GM23338 (cell line): ENCODE results near the gene GK2. TPM values are rescaled to one million over a fixed set of nuclear protein-coding genes. Genes with fewer than 3 reads are reported as not detected.

Source experiments
- ATAC-seq: fragments of 200-7000 bp; cut with Tn5 transposase; 3 replicates; pipeline ENCODE4 v1.9.1; 2020
- DNase-seq: peaks from one replicate; pipeline ENCODE4 v3.0.0-alpha.2; 2015; ENCODE audit warnings: low spot score
- H2AFZ ChIP-seq: fragments of 200-600 bp; sonication (generic); 2 replicates; pipeline ENCODE4 v1.8.0; 2016; ENCODE audit warnings: antibody characterized with exemption, mild to moderate bottlenecking, moderate library complexity
- H3F3A ChIP-seq: fragments of 200-600 bp; sonication (generic); replicated peaks from 2 replicates; pipeline ENCODE4 v1.8.0; 2017; ENCODE audit warnings: antibody characterized with exemption, mixed run types, low read depth
- H3K27ac ChIP-seq: fragments of 200-600 bp; sonication (generic); 2 replicates; pipeline ENCODE4 v1.6.1; 2016; ENCODE audit warnings: low read depth
- H3K27me3 ChIP-seq: fragments of 200-600 bp; sonication (generic); 2 replicates; pipeline ENCODE4 v1.8.0; 2016; ENCODE audit warnings: mild to moderate bottlenecking, mixed run types, moderate library complexity; ENCODE audit not compliant: insufficient read depth
- H3K36me3 ChIP-seq: fragments of 200-600 bp; sonication (generic); 2 replicates; pipeline ENCODE4 v1.8.0; 2016; ENCODE audit warnings: mild to moderate bottlenecking; ENCODE audit not compliant: insufficient read depth
- H3K4me1 ChIP-seq: fragments of 200-600 bp; sonication (generic); 2 replicates; pipeline ENCODE4 v1.8.0; 2016; ENCODE audit warnings: mild to moderate bottlenecking, moderate library complexity; ENCODE audit not compliant: insufficient read depth
- H3K4me2 ChIP-seq: fragments of 200-600 bp; sonication (generic); 2 replicates; pipeline ENCODE4 v1.7.1; 2017; ENCODE audit warnings: mixed run types
- H3K4me3 ChIP-seq: fragments of 200-600 bp; sonication (generic); 2 replicates; pipeline ENCODE4 v1.6.1; 2016; ENCODE audit warnings: mixed run types
- H3K79me2 ChIP-seq: fragments of 200-600 bp; sonication (generic); replicated peaks from 2 replicates; pipeline ENCODE4 v1.8.0; 2017; ENCODE audit warnings: mild to moderate bottlenecking; ENCODE audit not compliant: insufficient read depth
- H3K9me2 ChIP-seq: fragments of 200-600 bp; sonication (generic); 2 replicates; pipeline ENCODE4 v1.8.0; 2017; ENCODE audit not compliant: insufficient read depth
- H4K20me1 ChIP-seq: fragments of 200-600 bp; sonication (generic); replicated peaks from 2 replicates; pipeline ENCODE4 v1.8.0; 2017; ENCODE audit warnings: mild to moderate bottlenecking; ENCODE audit not compliant: insufficient read depth
- H3K27ac Mint-ChIP-seq: 2 replicates; pipeline ENCODE4 v1.8.0; 2020; ENCODE audit warnings: inconsistent platforms, mild to moderate bottlenecking, moderate library complexity, mixed read lengths
- H3K27me3 Mint-ChIP-seq: 3 replicates; pipeline ENCODE4 v1.8.0; 2022; ENCODE audit warnings: low read depth, mild to moderate bottlenecking, moderate library complexity, mixed read lengths, inconsistent platforms; ENCODE audit not compliant: insufficient read depth, poor library complexity
- H3K36me3 Mint-ChIP-seq: 3 replicates; pipeline ENCODE4 v1.8.0; 2021; ENCODE audit warnings: low read depth, mild to moderate bottlenecking, inconsistent platforms, moderate library complexity, mixed read lengths
- H3K4me1 Mint-ChIP-seq: 3 replicates; pipeline ENCODE4 v1.8.0; 2020; ENCODE audit warnings: mild to moderate bottlenecking, inconsistent platforms, mixed read lengths
- H3K4me3 Mint-ChIP-seq: 3 replicates; pipeline ENCODE4 v1.8.0; 2021; ENCODE audit warnings: moderate library complexity, mild to moderate bottlenecking, inconsistent platforms, mixed read lengths
- H3K9me3 Mint-ChIP-seq: 3 replicates; pipeline ENCODE4 v1.8.0; 2020; ENCODE audit warnings: moderate library complexity, mild to moderate bottlenecking, inconsistent platforms, mixed read lengths
- CREB1 ChIP-seq: fragments of 250-450 bp; sonication (Bioruptor Pico); IDR thresholded peaks from 2 replicates; pipeline ENCODE4 v1.5.0; 2020; ENCODE audit warnings: low read depth, mild to moderate bottlenecking, moderate library complexity
- CTCF ChIP-seq, 2 experiments: fragments of 200-600 bp in 1 of 2; sonication (generic) in 1 of 2; conservative IDR thresholded peaks; 2 replicates each; pipeline versions ENCODE4 v1.5.1 to v1.6.1; 2016 to 2017; ENCODE audit warnings: antibody characterized with exemption in 2 of 2, low read depth in 2 of 2, mild to moderate bottlenecking in 2 of 2, moderate library complexity in 1 of 2
- ETS1 ChIP-seq: IDR thresholded peaks from 2 replicates; pipeline ENCODE4 v1.6.1; 2016; ENCODE audit warnings: antibody characterized with exemption
- EZH2 ChIP-seq: fragments of 200-600 bp; sonication (generic); IDR thresholded peaks from one replicate; pipeline ENCODE4 v1.8.0; 2017; ENCODE audit warnings: antibody characterized with exemption, mild to moderate bottlenecking, low read depth; ENCODE audit not compliant: unreplicated experiment
- JUNB ChIP-seq: IDR thresholded peaks from one replicate; pipeline ENCODE4 v1.6.1; 2016; ENCODE audit warnings: antibody characterized with exemption; ENCODE audit not compliant: unreplicated experiment
- NANOG ChIP-seq: IDR thresholded peaks from 2 replicates; pipeline ENCODE4 v1.6.1; 2016; ENCODE audit warnings: antibody characterized with exemption, borderline replicate concordance
- POLR2AphosphoS5 ChIP-seq: IDR thresholded peaks from 2 replicates; pipeline ENCODE4 v1.6.1; 2016; ENCODE audit warnings: antibody characterized with exemption, low read depth
- STAT1 ChIP-seq: IDR thresholded peaks from one replicate; pipeline ENCODE4 v1.6.1; 2016; ENCODE audit warnings: antibody characterized with exemption; ENCODE audit not compliant: unreplicated experiment
- ZNF114 ChIP-seq: fragments of 250-450 bp; sonication (Bioruptor Pico); IDR thresholded peaks from 2 replicates; pipeline ENCODE4 v1.5.0; 2020; ENCODE audit warnings: mild to moderate bottlenecking, moderate library complexity
- ZNF462 ChIP-seq: fragments of 250-450 bp; sonication (Bioruptor Pico); IDR thresholded peaks from 2 replicates; pipeline ENCODE4 v1.5.0; 2020; ENCODE audit warnings: mild to moderate bottlenecking, moderate library complexity
- polyA plus RNA-seq: library from polyadenylated mRNA; unstranded; fragments of >200 nt; fragmentation: Nextera tagmentation; extraction: Ambion mirVana; gene quantifications from 2 replicates; pipeline ENCODE4 v1.2.1, GENCODE V29; 2016
- total RNA-seq: library from RNA; depleted of rRNA; stranded (reverse); fragments of >200 nt; shearing (Covaris generic); gene quantifications from 2 replicates; pipeline ENCODE4 v1.2.3, GENCODE V29; 2014
- TF ChIP-seq, protein P1 (sequence below): IDR thresholded peaks from one replicate; pipeline ENCODE4 v1.6.1; 2018; ENCODE audit warnings: antibody characterized with exemption; ENCODE audit not compliant: unreplicated experiment

The GK2 gene
- total and polyA plus RNA-seq, 2 experiments from 2014 or later: not detected

DNA sequence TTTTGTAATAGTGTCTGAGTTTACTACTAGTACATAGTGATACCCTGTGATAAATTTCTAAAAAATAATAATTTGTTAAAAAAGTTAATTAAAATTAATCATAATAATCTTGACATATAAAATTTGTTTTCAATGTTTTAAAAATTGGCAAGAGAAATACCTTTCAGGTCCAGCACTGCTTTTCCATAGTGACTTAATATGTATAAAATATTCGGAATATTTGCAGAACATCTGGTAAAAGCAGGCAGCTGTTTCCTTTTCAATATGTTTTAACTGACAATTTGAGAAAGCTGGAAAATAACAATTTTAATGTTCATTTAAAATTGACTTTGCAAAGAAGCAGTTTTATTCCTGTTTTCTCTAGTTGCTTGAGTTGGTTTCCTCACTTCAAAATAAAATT is 17.6 kb upstream of the GK2 start:
- Histone ChIP-seq H3K4me1 (no peaks in the 10 kb centered on the region), H4K20me1 (no peaks in the 10 kb centered on the region), H3K36me3 (no peaks in the 10 kb centered on the region), H3K9me2 (peaks cover 7% of the 10 kb centered on the region; the same call in 1 of the 2 replicates), H3K27me3 (no peaks in the 10 kb centered on the region), H3K79me2 (no peaks in the 10 kb centered on the region), H2AFZ (no peak overlapping the region), H3K4me2 (no peak overlapping the region), H3K27ac (no peak overlapping the region), H3F3A (no peaks in the 10 kb centered on the region), H3K4me3 (no peak overlapping the region)
- no peaks in the 10 kb centered on the region for H3K27me3 Mint-ChIP-seq
- no peaks in the 10 kb centered on the region for H3K9me3 Mint-ChIP-seq
- ATAC-seq (no peak), DNase-seq (no peak)
- H3K4me1 Mint-ChIP-seq: peaks cover 4% of the 10 kb centered on the region; the same call in 2 of the 3 replicates
- TF ChIP-seq, protein P1, sequence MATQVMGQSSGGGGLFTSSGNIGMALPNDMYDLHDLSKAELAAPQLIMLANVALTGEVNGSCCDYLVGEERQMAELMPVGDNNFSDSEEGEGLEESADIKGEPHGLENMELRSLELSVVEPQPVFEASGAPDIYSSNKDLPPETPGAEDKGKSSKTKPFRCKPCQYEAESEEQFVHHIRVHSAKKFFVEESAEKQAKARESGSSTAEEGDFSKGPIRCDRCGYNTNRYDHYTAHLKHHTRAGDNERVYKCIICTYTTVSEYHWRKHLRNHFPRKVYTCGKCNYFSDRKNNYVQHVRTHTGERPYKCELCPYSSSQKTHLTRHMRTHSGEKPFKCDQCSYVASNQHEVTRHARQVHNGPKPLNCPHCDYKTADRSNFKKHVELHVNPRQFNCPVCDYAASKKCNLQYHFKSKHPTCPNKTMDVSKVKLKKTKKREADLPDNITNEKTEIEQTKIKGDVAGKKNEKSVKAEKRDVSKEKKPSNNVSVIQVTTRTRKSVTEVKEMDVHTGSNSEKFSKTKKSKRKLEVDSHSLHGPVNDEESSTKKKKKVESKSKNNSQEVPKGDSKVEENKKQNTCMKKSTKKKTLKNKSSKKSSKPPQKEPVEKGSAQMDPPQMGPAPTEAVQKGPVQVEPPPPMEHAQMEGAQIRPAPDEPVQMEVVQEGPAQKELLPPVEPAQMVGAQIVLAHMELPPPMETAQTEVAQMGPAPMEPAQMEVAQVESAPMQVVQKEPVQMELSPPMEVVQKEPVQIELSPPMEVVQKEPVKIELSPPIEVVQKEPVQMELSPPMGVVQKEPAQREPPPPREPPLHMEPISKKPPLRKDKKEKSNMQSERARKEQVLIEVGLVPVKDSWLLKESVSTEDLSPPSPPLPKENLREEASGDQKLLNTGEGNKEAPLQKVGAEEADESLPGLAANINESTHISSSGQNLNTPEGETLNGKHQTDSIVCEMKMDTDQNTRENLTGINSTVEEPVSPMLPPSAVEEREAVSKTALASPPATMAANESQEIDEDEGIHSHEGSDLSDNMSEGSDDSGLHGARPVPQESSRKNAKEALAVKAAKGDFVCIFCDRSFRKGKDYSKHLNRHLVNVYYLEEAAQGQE: no peak
- no peak for TF ChIP-seq NANOG
- TF ChIP-seq ETS1: no peak
- TF ChIP-seq CTCF (conservative IDR thresholded peaks at IDR 0.05; ENCODE audit: low read depth in 2 of 2): no peak
- no peak for TF ChIP-seq ZNF462
- TF ChIP-seq ZNF114 (CRISPR knock-in tag): no peak
- TF ChIP-seq JUNB: no peak
- TF ChIP-seq EZH2: no peak
- TF ChIP-seq STAT1: no peak
- no peak for TF ChIP-seq CREB1 (CRISPR knock-in tag)
- TF ChIP-seq POLR2AphosphoS5: no peak
- H3K4me3 Mint-ChIP-seq: no peak overlapping the region
- H3K36me3 Mint-ChIP-seq: no peaks in the 10 kb centered on the region
- H3K27ac Mint-ChIP-seq: no peak overlapping the region
